C4-2B (cell line): ENCODE results near the gene CARD18.

Experiments used
- CTCF ChIP-seq: fragments of 450-650 bp; conservative IDR thresholded peaks from 2 replicates; pipeline ENCODE4 v1.5.1; 2017; ENCODE audit warnings: mild to moderate bottlenecking
- ZFX ChIP-seq: fragments of 450-650 bp; IDR thresholded peaks from 2 replicates; pipeline ENCODE4 v1.6.1; 2017

DNA sequence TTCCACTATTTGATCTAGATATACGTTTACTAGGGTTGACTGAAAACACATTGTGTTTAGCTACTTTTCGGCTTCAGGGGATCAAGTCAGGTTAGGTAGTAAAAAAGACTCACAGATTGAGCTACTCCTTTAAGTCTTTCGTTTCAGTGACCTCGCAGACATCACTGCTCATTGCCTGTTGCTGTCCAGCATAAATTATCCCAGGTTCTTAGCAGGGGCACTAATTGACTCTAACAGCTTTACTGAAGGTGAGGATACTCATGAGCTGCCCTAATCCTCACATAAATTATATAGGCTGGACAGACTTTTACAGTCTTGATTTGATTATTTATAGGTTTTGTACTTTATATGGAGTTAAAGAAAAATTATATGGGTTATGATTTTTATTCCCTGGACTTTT lies 3.7 kb downstream of the CARD18 start:
- TF ChIP-seq CTCF (no peak), ZFX (no peak)
